HFFc6 (cell line): Measurements from ENCODE around the gene AFP. TPM values are rescaled to one million over a fixed set of nuclear protein-coding genes. Genes with fewer than 3 reads are reported as not detected.

ENCODE experiments used
- DNase-seq: peaks from one replicate; pipeline ENCODE4 v3.0.0-alpha.2; 2018
- H3K27ac Mint-ChIP-seq: 2 replicates; pipeline ENCODE4 v1.8.0; 2020; ENCODE audit warnings: mild to moderate bottlenecking, mixed read lengths
- H3K27me3 Mint-ChIP-seq: 2 replicates; pipeline ENCODE4 v1.8.0; 2021; ENCODE audit warnings: mild to moderate bottlenecking, moderate library complexity, mixed read lengths; ENCODE audit not compliant: insufficient read depth
- H3K36me3 Mint-ChIP-seq: 2 replicates; pipeline ENCODE4 v1.8.0; 2021; ENCODE audit warnings: low read depth, mixed read lengths
- H3K4me1 Mint-ChIP-seq: 2 replicates; pipeline ENCODE4 v1.8.0; 2020; ENCODE audit warnings: low read depth, mixed read lengths
- H3K4me3 Mint-ChIP-seq: 2 replicates; pipeline ENCODE4 v1.8.0; 2020; ENCODE audit warnings: mild to moderate bottlenecking, moderate library complexity, mixed read lengths
- H3K9me3 Mint-ChIP-seq: 2 replicates; pipeline ENCODE4 v1.8.0; 2020; ENCODE audit warnings: mild to moderate bottlenecking, mixed read lengths
- CTCF ChIP-seq: fragments of 200-600 bp; sonication (generic); IDR thresholded peaks from 2 replicates; pipeline ENCODE4 v1.5.0; 2021; ENCODE audit warnings: antibody characterized with exemption, mild to moderate bottlenecking
- total RNA-seq, 6 experiments: library from RNA; stranded (reverse); fragmentation: NEBNext Ultra II Directional; extraction: Animal tissue kit (Norgen Biotek cat#: 25700); gene quantifications; 2 replicates in 1 of 6; 3 replicates in 5 of 6; pipeline ENCODE4 v1.2.3, GENCODE V29; 2021

AFP gene
- total RNA-seq, 6 experiments from 2014 or later = 1.6 to 2.9 (median 2.5) TPM

- no peak overlapping the region for H3K4me3 Mint-ChIP-seq
- no peak for DNase-seq
- TF ChIP-seq CTCF = no peak
- no peaks in the 10 kb centered on the region for H3K9me3 Mint-ChIP-seq
- no peaks in the 10 kb centered on the region for H3K36me3 Mint-ChIP-seq
- H3K27me3 Mint-ChIP-seq = no peaks in the 10 kb centered on the region
- no peak overlapping the region for H3K27ac Mint-ChIP-seq
- peaks cover 33% of the 10 kb centered on the region for H3K4me1 Mint-ChIP-seq
These were observed 7.2 kb downstream of the AFP start for GRCh38 chr4:73443224-73443623.

GRCh38 chr4:73445383-73446335 is 9.6 kb downstream of the AFP start:
- Mint-ChIP-seq H3K4me3 (no peak overlapping the region), H3K27me3 (no peaks in the 10 kb centered on the region)
- DNase-seq = no peak

GRCh38 chr4:73446336-73446938 is 10.4 kb downstream of the AFP start:
- peak; percentile 60 for DNase-seq
- no peaks in the 10 kb centered on the region for H3K9me3 Mint-ChIP-seq
- no peak overlapping the region for H3K27ac Mint-ChIP-seq
- H3K36me3 Mint-ChIP-seq = no peaks in the 10 kb centered on the region
- TF ChIP-seq CTCF = peak; percentile 82
- no peak overlapping the region for H3K4me3 Mint-ChIP-seq
- H3K27me3 Mint-ChIP-seq = no peaks in the 10 kb centered on the region
- peaks cover 63% of the 10 kb centered on the region for H3K4me1 Mint-ChIP-seq

More at GRCh38 chr4:73445383-73446335, 9.6 kb downstream of the AFP start:
- H3K36me3 Mint-ChIP-seq = no peaks in the 10 kb centered on the region
- no peak for TF ChIP-seq CTCF
- no peaks in the 10 kb centered on the region for H3K9me3 Mint-ChIP-seq
- H3K4me1 Mint-ChIP-seq = peaks cover 55% of the 10 kb centered on the region
- no peak overlapping the region; the same call in 1 of the 2 replicates for H3K27ac Mint-ChIP-seq

- Mint-ChIP-seq H3K36me3 (no peaks in the 10 kb centered on the region), H3K9me3 (no peaks in the 10 kb centered on the region), H3K4me1 (peaks cover 63% of the 10 kb centered on the region), H3K4me3 (peak overlapping the region; percentile 48), H3K27ac (peak overlapping the region; percentile 67), H3K27me3 (no peaks in the 10 kb centered on the region)
- no peak for TF ChIP-seq CTCF
- DNase-seq = peak; percentile 59
These were observed 11.7 kb downstream of the AFP start for GRCh38 chr4:73447671-73448070.

- Mint-ChIP-seq H3K27me3 (no peaks in the 10 kb centered on the region), H3K27ac (no peak overlapping the region), H3K4me1 (peaks cover 70% of the 10 kb centered on the region), H3K36me3 (no peaks in the 10 kb centered on the region), H3K4me3 (no peak overlapping the region), H3K9me3 (no peaks in the 10 kb centered on the region)
- no peak for TF ChIP-seq CTCF
- no peak for DNase-seq
These were observed 12.6 kb downstream of the AFP start for GRCh38 chr4:73448448-73449203.
